GM21528 (cell line): ENCODE data around the gene PYDC2.

ENCODE experiments used
- ATAC-seq: cut with Tn5 transposase; IDR thresholded peaks from one replicate; pipeline ENCODE4 v1.9.1; 2021; ENCODE audit warnings: mild to moderate bottlenecking, moderate library complexity; ENCODE audit not compliant: unreplicated experiment, low FRiP score

The PYDC2 gene

DNA sequence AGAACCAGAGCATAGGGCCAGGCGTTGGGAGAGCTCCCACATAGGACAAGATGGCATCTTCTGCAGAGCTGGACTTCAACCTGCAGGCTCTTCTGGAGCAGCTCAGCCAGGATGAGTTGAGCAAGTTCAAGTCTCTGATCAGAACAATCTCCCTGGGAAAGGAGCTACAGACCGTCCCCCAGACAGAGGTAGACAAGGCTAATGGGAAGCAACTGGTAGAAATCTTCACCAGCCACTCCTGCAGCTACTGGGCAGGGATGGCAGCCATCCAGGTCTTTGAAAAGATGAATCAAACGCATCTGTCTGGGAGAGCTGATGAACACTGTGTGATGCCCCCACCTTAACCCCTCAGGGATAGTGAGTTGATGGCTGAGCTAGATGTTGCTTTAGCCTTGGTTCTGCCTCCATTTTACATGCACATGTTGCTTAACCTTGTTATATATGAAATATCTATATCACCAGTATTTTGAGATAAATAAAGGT lies at the start of gene PYDC2:
Gene PYDC2, plus strand, starts transcription at position 51 of the 483 bp plus-strand sequence. Its CDS starts 0 bp downstream, at position 51.
- no peak for ATAC-seq

DNA sequence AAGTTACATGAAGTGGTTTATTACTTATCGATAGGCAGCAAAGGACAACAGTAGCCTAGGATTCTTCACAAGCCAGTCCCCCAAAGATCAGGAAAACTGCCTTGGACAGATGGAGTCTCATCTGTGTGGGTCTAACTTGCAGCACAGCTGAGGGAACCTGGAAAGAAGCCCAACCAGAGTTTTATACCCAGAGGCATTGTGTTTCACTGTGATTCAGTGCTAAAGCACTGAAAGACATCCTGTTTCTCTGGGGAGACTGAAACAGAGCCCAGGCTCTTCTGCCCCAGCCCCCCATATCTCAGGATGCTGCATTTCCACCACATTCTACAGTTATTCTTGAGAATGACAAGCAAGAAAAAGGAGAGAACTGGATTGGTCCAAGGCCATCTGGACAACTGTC lies 48.2 kb upstream of the PYDC2 start:
- ATAC-seq = no peak

DNA sequence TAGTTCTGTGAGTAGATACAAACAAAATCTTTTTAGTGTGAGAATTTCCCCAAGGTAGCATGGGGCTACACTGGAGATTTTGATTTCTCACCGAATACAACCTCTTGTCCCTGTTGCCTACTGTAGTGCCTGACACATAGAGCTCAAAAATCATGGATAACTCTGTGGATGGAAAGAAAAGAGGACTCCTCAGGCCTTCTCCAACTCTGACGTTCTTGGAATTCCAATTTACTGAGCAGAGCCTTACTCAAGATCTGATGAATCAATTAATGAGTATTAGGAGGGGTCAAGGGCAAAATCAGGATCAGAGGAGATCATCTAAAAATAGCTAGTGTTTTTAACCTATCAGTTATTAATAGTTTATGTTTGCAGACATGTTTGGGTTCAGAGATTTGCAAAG lies 46.7 kb upstream of the PYDC2 start:
- ATAC-seq = no peak

DNA sequence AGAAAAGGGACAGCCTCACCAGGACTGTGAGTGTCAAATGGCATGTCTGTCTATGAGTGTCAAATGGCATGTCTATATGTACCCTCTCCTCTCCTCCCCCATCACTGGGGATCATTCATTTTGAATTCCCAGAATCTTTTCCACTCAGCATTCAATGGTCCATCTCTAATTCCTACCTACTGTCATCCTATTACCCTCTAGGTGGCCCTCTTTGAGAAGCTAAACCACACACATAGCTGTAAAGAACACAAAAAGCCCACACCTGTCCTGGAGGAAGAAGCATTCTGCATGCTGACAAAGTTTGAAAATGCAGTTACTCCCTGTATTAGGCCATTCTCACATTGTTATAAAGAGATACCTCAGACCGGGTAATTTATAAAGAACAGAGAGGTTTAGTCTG lies 46.2 kb upstream of the PYDC2 start:
- ATAC-seq = no peak

DNA sequence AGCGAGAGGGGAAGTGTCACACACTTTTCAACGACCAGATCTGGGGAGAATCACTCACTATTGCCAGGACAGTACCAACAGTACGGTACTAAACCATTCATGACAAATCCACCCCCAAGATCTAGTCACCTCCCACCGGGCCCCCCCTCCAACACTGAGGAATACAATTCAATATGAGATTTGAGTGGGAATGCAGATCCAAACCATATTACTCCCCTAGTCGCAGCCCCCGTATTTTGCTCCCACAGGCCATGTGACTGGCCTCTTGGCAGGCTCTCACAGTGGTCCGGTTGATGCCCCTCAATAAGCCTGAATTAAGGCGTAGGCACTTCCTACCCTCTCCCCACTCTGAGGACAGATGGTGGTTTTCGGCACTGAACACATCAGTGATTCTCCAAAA lies 45.4 kb upstream of the PYDC2 start:
- ATAC-seq = no peak

DNA sequence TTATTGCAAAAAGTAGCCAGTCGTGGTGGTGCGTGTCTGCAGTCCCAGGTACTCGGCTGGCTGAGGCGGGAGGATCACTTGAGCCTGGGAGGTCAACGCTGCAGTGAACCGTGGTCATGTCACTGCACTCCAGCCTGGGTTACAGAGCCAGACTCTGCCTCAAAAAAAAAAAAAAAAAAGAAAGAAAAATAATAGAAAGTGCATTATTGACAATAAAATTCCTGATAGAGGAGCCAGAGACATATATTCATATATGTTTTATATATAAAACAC lies 43.6 kb upstream of the PYDC2 start:
- ATAC-seq = no peak

DNA sequence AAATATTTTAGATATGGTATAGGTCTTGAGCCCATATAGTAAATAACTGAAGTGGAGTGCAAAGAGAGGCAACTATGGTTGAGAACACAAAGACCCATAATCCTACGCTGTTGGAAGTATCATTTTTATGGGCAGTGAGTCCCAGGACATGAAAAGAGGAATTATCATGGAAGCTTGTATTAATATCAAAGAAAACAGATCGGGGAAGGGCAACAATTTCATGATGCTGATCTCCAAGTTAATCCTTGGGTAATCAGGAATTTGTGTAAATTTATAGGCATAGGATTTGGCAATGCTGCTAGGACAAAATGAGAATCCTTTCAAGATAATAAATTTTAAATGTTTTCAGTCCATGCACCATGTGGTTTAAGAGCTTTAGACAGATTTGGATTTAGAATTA lies 40.2 kb upstream of the PYDC2 start:
- no peak for ATAC-seq

DNA sequence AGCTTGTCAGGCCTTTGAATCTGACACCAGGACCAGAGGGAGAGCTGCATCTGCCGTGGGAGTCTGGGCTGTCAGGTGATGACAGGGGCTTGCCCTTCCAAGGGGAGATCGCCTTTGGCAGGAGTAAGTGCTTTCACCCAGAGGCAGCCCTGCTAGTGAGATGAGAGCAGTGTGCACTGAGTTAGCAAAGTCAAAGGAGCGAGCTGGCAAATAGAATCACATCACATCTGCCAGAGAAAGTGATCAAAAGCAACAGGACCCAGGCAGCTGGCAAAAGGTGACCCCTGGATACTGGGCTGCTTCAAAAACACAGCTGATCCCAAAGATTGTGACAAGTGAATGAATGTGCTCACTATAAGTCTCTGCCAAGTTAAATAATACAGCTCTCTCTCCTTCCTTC lies 36.1 kb upstream of the PYDC2 start:
- no peak for ATAC-seq

DNA sequence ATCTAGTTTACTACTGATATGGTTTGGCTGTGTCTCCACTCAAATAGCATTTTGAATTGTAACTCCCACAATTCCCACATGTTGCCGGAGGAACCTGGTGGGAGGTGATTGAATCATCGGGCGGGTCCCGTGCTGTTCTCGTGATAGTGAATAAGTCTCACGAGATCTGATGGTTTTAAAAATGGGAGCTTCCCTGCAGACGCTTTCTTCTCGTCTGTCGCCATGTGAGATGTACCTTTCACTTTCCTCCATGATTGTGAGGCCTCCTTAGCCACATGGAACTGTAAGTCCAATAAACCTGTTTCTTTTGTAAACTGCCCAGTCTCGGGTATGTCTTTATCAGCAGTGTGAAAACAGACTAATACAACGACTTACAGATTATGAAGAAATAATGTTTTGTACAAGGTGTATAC lies 35.6 kb upstream of the PYDC2 start:
- ATAC-seq = no peak

DNA sequence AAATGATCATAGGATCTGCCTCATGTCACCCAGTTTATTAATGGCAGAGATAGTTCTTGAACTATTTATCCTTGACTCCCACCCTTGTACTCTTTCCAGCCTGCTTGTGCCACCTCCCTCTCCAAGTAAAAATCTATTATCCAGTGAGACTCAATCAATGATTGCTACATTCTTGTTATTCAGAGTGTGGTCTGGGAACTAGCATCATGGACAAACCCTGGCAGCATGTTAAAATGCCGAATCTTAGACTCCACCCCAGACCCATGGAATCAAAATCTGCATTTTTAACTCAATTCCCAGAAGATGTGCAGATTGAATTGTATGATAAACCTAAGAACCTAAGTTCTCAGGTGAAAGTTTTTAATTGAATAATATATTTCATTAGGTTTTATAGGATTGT lies 34.7 kb upstream of the PYDC2 start:
- ATAC-seq = no peak

DNA sequence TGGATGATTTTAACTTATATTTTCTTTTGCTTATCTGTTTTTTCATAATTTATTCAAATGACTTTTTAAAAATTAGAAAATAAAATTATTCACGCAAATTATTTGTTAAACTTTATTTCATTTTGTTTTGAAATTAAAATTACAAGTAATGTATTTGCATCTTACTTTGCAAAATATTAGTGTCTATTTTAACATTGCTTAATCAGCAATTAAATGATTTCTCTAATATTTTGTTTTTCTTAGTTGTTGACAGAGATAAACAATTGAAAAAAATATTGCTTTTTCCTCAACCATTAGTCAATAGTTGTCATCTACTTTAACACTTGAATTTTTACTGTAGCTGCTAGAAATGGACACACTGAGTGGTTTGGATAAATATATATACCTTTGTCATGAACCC lies 32.8 kb upstream of the PYDC2 start:
- ATAC-seq = no peak

DNA sequence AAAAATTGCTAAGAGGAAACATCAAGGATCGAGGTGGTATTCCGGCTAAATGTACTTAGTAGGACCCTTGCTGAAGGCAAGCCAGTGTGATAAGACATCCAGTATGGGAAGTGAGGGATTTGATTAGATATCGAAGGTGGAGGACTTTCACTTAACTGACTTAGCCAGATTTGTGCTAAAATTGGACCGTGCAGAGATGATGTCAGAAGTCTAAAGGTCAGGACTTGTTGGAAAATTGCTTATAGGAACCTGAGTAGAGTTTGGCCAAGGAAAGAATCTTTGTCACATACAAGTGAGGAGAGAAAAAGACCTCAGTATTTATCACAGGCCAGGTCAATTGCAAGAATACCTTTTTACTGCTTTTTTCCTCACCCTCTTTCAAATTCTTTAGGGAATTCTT lies 30.9 kb upstream of the PYDC2 start:
- no peak for ATAC-seq

DNA sequence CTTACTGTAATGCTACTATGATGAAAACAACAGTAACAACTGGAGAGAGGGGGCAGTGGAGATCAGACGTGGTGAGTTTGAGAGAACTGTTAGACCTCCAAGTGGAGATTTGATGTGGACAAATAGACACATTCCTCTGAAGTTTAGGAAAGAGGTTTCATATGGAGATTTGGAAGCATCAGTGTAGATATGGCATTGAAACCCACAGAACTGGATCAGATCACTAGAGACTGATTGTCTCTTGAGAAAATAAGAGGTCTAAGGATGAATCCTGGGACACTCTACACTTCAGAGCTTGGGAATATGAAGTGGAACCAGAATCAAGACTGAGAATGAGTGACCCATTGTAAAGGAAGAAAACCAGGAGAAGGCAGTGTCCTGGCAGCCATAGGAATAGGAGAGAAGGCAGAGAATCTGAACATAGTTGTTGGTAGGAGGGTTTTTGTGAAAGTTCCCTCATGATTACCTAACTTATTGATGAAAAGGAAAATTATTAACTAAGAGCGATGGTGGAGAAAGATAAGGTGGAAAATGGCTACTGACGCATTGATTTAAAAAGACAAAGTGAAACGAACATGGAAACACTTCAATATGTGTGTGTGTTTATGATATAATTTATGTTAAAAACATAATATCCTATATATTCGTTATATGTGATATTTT lies 29.7 kb upstream of the PYDC2 start:
- ATAC-seq = no peak

DNA sequence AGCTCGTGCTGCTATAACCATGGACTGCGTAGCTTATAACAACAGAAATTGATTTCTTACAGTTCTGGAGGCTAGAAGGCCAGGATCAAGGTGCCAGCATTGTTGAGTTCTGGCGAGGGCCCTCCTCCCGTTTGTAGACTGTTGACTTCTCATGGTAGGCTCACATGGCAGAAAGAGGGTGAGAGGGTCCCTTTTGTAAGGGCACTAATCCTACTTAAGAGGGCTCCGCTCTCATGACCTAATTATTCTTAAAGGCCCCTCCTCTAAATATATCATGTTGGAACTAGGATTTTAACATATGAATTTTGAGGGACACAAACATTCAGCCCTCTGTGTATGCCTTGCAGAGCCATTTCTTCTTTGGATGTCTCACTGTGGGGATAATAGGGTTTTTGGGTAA lies 28.8 kb upstream of the PYDC2 start:
- no peak for ATAC-seq

DNA sequence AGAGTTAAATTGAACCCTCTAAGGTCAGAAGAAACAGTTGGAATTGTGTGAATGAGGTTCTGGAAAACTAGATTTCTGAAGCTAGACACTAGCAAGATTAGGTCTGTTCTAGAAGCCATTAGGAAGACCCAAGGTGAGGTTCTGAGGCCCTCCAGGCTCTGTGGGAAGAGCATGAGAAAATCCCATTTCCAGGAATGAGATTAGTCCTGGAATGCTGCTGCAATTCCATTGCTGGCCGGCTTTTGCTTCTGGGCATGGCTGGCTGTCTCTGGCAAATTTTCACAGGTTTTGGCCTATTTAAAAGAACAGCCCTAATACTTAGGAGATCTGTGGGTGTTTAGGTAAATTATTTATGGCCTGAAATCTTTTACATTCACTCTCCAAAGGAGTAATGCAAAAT lies 26.9 kb upstream of the PYDC2 start:
- ATAC-seq = no peak

DNA sequence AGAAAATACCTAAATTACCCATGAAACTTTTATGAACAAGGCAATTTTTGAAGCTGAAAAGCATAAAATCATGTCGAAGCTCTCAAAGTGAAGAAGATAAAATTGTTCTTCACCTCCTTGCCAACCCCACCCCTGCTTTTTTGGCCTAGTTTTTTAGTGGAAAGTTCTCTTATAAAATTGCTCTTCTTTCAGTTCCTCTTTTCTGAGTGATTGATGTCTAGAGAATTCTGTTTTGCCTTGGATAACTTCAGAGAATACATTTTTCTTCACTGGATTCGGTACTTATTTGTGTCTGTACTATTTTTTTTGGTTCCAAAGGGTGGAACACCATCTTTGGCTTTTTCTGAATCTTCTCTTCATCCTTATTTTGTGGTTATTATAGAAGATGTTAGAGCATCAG lies 25.0 kb upstream of the PYDC2 start:
- ATAC-seq = no peak

DNA sequence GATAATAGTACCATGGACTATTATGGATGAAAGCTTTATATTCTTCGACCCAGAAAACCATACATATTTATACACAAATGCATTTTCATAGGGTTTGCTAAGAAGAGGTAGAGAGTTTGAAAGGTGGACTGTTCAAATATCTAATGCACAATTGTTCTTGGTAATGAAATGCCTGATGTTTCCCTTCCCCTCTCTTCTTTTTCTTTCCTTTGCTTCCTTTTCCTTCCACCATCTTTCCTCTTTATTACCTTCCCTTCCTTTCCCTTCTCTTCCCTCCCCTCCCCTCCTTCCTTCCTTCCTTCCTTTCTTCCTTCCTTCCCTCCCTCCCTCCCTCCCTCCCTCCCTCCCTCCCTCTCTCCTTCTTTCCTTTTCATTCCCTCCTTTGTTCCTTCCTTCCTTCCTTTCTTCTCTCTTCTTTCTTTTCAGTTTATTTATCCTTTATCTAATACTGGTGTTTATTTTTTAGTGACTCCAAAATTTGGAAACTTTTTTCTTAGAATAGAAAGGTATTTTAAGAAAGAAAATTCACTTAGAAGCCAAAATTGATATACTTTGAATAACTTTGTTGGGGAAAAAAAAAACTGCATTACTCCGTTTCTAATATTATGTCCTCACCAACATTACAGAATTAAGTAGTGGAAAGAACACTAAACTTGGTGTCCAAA lies 22.7 kb upstream of the PYDC2 start:
- ATAC-seq = no peak

DNA sequence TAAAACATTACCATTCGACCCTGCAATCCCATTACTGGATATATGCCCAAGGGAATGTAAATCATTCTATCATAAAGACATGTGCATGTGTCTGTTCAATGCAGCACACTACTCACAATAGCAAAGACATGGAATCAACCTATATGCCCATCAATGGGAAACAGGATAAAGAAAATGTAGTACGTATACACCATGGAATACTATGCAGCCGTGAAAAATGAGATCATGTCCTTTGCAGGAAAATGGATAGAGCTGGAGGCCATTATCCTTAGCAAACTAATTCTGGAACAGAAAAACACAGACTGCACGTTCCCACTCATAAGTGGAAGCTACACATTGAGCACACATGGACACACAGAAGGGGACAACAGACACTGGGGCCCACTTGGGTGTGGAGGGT lies 20.4 kb upstream of the PYDC2 start:
- no peak for ATAC-seq

DNA sequence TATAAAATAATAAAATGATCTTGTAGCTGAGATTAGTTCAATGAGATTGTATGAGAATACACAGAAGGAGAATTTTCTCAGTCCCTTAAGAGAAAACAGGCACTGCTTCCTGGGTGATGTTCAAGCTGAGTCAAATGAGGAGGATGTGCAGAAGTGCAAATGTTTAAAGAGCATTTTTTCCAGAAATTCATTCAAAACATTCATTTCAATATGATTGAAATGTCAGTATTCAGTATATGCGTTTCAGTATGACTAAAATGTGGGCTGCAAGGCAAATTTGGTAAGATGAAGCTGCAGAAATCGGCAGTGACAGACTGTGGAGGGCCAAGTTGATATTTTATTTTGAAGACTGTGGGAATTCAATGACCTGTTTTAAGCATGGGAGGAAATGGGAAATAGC lies 19.3 kb upstream of the PYDC2 start:
- no peak for ATAC-seq

DNA sequence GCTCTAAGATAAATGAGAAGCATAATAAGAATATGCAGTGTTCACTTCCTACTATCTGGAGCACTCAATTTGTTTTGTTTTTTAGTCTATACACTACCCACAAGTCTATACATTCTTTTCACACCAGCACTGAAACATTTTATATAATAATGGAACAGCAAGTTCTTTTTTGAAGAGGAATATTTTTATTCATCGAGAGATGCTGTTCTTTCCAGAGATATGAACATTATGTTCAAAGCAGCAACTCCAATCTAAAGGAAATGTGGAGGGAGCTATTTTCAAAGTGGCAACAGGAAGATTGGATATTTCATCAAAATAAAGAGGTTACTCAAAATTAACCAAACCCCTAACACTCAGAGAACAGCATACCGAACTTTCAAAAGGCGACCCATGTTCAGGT lies 16.4 kb upstream of the PYDC2 start:
- no peak for ATAC-seq

DNA sequence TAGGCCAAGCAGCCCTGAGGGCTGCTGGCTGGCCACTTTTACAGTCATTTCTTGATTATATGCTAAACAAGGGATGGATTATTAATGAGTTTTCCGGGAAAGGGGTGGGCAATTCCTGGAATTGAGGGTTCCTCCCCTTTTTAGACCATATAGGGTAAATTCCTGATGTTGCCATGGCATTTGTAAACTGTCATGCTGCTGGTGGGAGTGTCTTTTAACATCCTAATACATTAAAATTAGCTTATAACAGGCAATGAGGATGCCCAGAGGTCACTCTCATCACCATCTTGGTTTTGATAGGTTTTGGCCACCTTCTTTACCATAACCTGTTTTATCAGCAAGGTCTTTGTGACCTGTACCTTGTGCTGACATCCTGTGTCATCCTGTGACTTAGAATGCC lies 11.7 kb upstream of the PYDC2 start:
- ATAC-seq = no peak

DNA sequence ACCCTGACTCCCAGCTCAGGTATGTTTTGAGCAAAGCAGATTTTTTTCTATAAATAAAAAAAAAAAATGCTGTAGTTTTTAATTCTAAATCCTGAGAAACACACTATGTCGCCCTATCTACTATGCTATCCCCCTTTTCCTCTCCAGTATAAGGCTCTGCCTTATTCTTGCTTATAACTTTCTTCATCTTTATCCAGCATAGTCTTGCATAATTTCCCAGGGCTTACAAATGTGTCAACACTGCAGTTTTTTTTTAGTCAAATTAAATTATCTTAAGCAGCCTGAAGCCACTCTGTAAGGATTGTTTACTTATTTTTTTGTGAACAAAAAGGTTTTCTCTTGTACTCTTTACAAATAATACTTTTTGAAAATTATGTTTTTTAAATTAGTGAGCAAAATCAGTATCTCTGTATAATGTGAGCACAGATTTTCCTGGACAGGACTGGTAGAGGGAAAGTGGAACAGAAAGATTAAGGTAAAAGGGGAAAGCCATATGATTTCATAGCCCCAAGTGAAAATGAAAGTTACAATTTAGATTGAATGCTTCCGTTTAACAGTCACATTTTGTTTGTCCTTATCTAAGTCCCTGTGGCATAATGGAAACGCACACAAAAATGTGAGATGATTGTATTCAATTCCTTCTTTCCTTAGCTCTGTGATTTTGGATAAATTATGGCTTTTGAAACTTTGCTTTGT lies 5.6 kb upstream of the PYDC2 start:
- ATAC-seq = peak; percentile 77
